ENCODE data around the gene DPP7. TPM values are rescaled to one million over a fixed set of nuclear protein-coding genes. Genes with fewer than 3 reads are reported as not detected.

DPP7 gene
- total and polyA plus RNA-seq, 2 experiments from 2014 or later = 206 to 544 TPM

- no peaks in the 10 kb centered on the region for H3K9me3 ChIP-seq (ENCODE audit: low read depth)
- H3K4me3 ChIP-seq = no peak overlapping the region
- no peak for DNase-seq (ENCODE audit: low spot score)
- H2AFZ ChIP-seq = no peak overlapping the region
- no peaks in the 10 kb centered on the region for H3K9me2 ChIP-seq (replicated peaks; ENCODE audit: insufficient read depth)
- H3K27me3 ChIP-seq = no peaks in the 10 kb centered on the region
- 96% methylated on average over 31 of the region's 31 CpGs for WGBS (ENCODE audit: low lambda C conversion rate, missing lambda C conversion rate)
- no peak overlapping the region for H3K27ac ChIP-seq
- H3K4me1 ChIP-seq (ENCODE audit: insufficient read depth) = no peaks in the 10 kb centered on the region
- no peaks in the 10 kb centered on the region for H3K36me3 ChIP-seq (replicated peaks; ENCODE audit: insufficient read depth, low read depth)
- peaks cover 3% of the 10 kb centered on the region for H3K79me2 ChIP-seq
- TF ChIP-seq CTCF (IDR thresholded peaks at IDR 0.05; ENCODE audit: poor library complexity) (no peak), EZH2phosphoT487 (IDR thresholded peaks at IDR 0.05; ENCODE audit: low read depth, severe bottlenecking, unreplicated experiment) (no peak), EZH2 (IDR thresholded peaks at IDR 0.05; ENCODE audit: borderline replicate concordance) (no peak)
- no peak overlapping the region for H3K4me2 ChIP-seq
- H4K20me1 ChIP-seq (ENCODE audit: insufficient read depth, poor library complexity, severe bottlenecking) = no peaks in the 10 kb centered on the region
These were observed 17.6 kb downstream of the DPP7 start for GRCh38 chr9:137096785-137097546.

- WGBS (ENCODE audit: low lambda C conversion rate, missing lambda C conversion rate) = 88% methylated on average over 30 of the region's 30 CpGs
- H2AFZ ChIP-seq = no peak overlapping the region
- no peaks in the 10 kb centered on the region for H3K4me1 ChIP-seq (ENCODE audit: insufficient read depth)
- no peaks in the 10 kb centered on the region for H3K9me2 ChIP-seq (replicated peaks; ENCODE audit: insufficient read depth)
- no peaks in the 10 kb centered on the region for H3K36me3 ChIP-seq (replicated peaks; ENCODE audit: insufficient read depth, low read depth)
- TF ChIP-seq EZH2 (IDR thresholded peaks at IDR 0.05; ENCODE audit: borderline replicate concordance) (no peak), EZH2phosphoT487 (IDR thresholded peaks at IDR 0.05; ENCODE audit: low read depth, severe bottlenecking, unreplicated experiment) (no peak), CTCF (IDR thresholded peaks at IDR 0.05; ENCODE audit: poor library complexity) (no peak)
- no peak overlapping the region for H3K27ac ChIP-seq
- no peaks in the 10 kb centered on the region for H3K9me3 ChIP-seq (ENCODE audit: low read depth)
- DNase-seq (ENCODE audit: low spot score) = no peak
- no peak overlapping the region for H3K4me2 ChIP-seq
- no peaks in the 10 kb centered on the region for H4K20me1 ChIP-seq (ENCODE audit: insufficient read depth, poor library complexity, severe bottlenecking)
- no peaks in the 10 kb centered on the region for H3K27me3 ChIP-seq
- no peak overlapping the region for H3K4me3 ChIP-seq
- peaks cover 4% of the 10 kb centered on the region for H3K79me2 ChIP-seq
These were observed 18.6 kb downstream of the DPP7 start for GRCh38 chr9:137095664-137096517.

- Histone ChIP-seq H3K27me3 (no peaks in the 10 kb centered on the region), H3K9me3 (ENCODE audit: low read depth) (no peaks in the 10 kb centered on the region), H3K36me3 (replicated peaks; ENCODE audit: insufficient read depth, low read depth) (no peaks in the 10 kb centered on the region), H3K4me2 (no peak overlapping the region), H4K20me1 (ENCODE audit: insufficient read depth, poor library complexity, severe bottlenecking) (no peaks in the 10 kb centered on the region), H2AFZ (no peak overlapping the region), H3K4me1 (ENCODE audit: insufficient read depth) (peaks cover 14% of the 10 kb centered on the region), H3K4me3 (no peak overlapping the region), H3K27ac (no peak overlapping the region), H3K79me2 (peaks cover 23% of the 10 kb centered on the region), H3K9me2 (replicated peaks; ENCODE audit: insufficient read depth) (no peaks in the 10 kb centered on the region)
- no peak for TF ChIP-seq CTCF (IDR thresholded peaks at IDR 0.05; ENCODE audit: poor library complexity)
- TF ChIP-seq EZH2 (IDR thresholded peaks at IDR 0.05; ENCODE audit: borderline replicate concordance) = no peak
- no peak for TF ChIP-seq EZH2phosphoT487 (IDR thresholded peaks at IDR 0.05; ENCODE audit: low read depth, severe bottlenecking, unreplicated experiment)
- 90% methylated on average over 11 of the region's 11 CpGs for WGBS (ENCODE audit: low lambda C conversion rate, missing lambda C conversion rate)
- DNase-seq (ENCODE audit: low spot score) = no peak
These were observed 25.1 kb downstream of the DPP7 start for GRCh38 chr9:137089232-137089947.

Data from hepatocyte (in vitro differentiated cells).